GM18951 (cell line): ENCODE results near the gene ART1.

ENCODE experiments used
- POLR2A ChIP-seq: IDR thresholded peaks from 4 replicates; pipeline ENCODE4 v1.6.1; 2011; ENCODE audit warnings: mild to moderate bottlenecking; ENCODE audit not compliant: insufficient read length, insufficient read depth; ENCODE audit errors: extremely low read depth
- in situ Hi-C: fragments of 300-500 bp; cut with MboI; formaldehyde crosslinking; loops from one replicate; pipeline ENCODE4 v1.12.0; 2022; ENCODE audit warnings: low sequenced_read_pairs, mixed read lengths, inconsistent platforms; ENCODE audit not compliant: unreplicated experiment

Gene ART1

DNA sequence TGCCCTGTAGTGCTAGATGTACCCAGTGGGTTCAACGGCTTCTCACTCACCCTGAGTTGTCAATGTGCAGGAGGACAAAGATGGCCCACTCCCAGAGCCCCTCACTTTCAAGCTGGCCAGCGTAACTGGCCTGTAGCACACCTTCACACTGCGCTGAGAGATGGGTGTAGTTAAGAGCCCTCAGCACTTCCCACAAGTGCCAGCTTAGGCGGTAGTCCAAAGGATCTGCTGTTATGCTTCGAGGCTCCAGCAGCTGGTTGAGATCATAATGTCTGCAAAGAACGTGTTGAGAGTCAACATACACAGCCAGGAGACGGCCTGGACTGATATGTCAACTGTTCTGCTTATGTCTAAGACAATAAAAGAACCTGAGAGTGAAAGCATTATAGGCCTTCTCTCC, 41.0 kb downstream of the ART1 start:
- TF ChIP-seq POLR2A: no peak
- in situ Hi-C loops: no loop called here

DNA sequence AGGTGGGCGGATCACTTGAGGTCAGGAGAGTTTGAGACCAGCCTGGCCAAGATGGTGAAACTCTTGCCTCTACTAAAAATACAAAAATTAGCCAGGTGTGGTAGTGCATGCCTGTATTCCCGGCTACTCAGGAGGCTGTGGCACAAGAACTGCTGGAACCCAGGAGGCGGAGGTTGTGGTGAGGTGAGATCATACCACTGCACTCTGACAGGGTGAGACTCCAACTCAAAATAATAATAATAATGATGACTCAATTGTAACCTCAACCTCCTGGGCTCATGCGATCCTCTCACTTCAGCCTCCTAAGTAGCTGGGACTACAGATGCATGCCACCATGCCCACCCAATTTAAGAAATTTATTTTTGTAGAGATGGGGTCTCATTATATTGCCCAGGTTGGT, 41.8 kb downstream of the ART1 start:
- TF ChIP-seq POLR2A: no peak
- in situ Hi-C loops: no loop called here

DNA sequence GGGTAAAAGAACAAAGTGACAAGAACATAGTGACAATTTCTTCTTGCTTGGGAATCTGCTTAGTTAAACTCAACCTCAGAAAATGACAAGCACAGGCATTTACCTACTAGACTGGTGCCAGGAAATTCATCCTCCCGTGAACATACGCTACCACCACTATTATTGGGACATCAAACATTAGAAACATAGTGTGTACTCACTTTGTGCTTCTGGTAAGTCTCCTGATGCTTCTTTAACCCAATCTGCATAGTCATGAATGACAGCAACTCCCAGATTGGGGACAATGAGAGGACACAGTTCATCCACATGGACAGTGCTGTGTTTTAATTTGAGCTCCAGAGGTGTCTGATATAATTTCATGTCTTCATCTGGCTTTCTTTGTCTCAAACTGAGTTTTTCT, 55.5 kb downstream of the ART1 start:
- no peak for TF ChIP-seq POLR2A
- in situ Hi-C loops: no loop called here

DNA sequence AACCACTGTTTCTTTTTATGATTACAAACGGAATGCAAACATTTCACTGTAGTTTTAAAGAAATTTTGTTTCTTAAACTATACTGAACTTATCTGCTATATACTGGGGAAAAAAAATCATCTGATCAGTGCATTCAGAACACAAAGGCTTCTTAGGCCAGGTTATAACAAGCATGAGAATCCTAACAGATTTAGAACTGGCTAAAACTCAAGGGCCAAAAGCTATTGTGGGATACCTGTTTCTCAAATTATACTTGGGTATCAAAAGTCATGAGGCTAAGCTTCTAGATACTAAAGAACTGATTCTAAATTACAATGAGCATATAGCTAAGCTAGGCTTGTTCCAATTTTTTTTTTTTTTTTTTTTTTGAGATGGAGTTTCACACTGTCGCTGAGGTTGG, 56.0 kb downstream of the ART1 start:
- in situ Hi-C loops: no loop called here
- no peak for TF ChIP-seq POLR2A

DNA sequence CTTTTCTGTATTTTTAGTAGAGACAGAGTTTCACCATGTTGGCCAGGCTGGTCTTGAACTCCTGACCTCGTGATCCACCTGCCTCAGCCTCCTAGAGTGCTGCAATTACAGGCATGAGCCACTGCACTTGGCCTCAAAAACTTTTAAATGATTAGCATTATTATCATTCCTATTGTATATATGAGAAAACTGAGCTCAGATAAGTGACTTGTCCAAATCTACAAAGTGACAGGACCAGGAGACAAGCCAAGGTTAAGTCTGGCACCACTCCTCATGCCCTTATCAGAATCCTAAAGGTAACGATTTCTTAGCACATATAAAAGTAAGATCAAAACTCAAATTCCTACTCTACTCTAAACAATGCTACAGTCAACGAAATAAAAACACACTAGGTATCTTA, 58.5 kb downstream of the ART1 start:
- no peak for TF ChIP-seq POLR2A

DNA sequence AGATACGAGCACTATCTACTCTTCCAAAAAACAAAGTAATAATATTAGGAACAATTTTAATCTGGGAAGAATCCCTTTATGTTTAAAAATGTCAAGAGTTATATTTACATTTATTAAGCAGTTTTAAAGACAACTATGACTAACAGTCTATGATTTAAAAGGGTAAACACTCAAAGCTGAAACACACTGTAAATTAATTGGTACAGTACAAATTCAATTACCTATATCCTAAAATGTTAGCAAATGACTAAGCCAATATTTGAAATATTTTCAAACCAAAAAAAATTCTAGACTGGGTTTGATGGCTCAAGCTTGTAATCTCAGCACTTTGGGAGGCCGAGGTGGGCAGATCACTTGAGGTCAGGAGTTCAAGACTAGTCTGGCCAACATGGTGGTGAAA, 62.2 kb downstream of the ART1 start:
- TF ChIP-seq POLR2A: no peak
- in situ Hi-C loops: no loop called here

More for the DNA sequence above, 58.5 kb downstream of the ART1 start:
- in situ Hi-C loops: no loop called here

DNA sequence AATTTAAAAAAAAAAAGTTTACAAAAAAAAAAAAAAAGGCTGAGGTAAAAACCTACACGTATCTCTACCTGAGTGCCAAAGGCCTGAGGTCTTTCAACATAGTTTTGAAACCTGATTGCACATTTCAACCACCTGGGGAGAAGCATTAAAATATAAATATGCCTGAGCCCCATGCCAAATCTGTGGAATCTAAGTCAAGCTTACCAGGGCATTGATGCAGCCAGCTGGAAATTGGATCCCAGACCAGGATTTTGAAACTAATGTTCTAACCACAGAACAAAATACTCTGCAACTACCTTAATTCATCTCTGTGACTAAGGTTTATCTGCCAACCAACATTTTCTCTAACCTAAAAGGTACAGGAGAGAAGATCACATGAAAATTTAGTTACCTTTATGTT, 65.0 kb downstream of the ART1 start:
- TF ChIP-seq POLR2A: no peak
- in situ Hi-C loops: no loop called here

DNA sequence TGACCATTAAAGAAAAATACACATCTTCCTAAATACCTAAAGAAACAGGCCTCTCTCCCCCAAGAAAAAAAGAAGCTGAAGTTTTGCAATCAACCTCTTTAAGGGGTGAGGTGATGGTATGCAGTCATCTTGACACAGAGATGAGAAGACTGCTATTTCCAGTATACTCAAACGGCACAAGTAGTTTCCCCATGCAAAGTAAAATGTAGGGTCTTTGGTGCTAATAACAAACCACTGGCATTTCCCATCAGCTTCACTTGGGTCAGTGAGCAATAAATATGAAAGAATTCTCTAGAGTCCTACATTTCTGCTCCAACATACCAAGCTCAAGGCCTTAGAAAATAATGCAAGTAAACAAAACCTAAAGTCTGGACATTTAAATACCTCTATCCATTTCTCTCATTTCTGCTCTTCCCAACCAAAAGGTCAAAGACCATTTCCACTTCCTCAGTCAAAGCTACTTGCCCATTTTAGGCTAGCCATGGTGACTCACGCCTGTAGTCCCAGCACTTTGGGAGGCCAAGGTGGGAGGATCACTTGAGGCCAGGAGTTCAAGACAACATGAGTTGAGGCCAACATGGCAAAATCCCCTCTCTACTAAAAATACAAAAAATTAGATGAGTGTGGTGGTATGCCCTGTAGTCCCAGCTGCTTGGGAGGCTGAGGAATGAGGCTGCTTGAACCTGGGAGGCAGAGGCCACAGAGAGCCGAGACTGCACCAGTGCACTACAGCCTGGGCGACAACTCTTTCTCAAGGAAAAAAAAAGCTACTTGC, 65.7 kb downstream of the ART1 start:
- in situ Hi-C loops: no loop called here
- no peak for TF ChIP-seq POLR2A

DNA sequence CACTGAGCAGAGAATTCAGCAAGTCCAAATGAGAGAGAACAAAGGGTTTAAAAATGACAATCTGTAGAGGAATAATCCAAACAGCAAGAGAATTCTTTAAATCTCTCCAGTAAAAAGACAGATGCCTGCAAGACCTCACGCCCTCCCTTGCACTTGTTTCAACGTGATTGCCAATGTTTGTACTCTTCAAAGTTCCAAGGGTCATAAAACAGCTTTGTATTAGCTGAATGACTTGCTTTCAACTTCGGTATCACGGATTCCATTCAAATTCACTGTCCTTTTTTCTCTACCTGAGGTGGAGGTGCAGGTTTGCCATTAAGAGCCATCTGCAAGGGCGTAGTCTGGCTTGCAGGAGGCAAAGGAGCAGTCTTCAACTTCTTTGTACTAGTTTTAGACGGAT, 67.3 kb downstream of the ART1 start:
- in situ Hi-C loops: no loop called here
- no peak for TF ChIP-seq POLR2A
